ENCODE measurements around the gene PDCD1. TPM values are rescaled to one million over a fixed set of nuclear protein-coding genes. Genes with fewer than 3 reads are reported as not detected.

The PDCD1 gene
- total and polyA plus RNA-seq, 2 of the 13 experiments (the other 11 are each of a cell fraction or from before 2014, with no cell fraction given), result 0.04 TPM; not detected in 1

DNA sequence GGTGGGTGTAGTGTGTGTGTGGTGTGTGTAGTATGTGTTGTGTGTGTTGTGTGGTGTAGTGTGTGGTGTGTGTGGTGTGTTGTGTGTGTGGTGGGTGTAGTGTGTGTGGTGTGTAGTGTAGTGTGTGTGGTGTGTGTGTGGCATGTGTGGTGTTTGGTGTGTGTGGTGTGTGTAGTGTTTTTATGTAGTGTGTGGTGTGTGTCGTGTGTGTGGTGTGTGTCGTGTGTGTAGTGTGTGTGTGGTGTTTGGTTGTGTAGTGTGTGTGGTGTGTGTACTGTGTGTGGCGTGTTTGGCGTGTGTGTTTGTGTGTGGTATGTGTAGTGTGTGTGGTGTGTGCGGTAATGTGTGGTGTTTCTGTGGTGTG lies 6.1 kb upstream of the PDCD1 start (continued):
- TF ChIP-seq, protein P1, sequence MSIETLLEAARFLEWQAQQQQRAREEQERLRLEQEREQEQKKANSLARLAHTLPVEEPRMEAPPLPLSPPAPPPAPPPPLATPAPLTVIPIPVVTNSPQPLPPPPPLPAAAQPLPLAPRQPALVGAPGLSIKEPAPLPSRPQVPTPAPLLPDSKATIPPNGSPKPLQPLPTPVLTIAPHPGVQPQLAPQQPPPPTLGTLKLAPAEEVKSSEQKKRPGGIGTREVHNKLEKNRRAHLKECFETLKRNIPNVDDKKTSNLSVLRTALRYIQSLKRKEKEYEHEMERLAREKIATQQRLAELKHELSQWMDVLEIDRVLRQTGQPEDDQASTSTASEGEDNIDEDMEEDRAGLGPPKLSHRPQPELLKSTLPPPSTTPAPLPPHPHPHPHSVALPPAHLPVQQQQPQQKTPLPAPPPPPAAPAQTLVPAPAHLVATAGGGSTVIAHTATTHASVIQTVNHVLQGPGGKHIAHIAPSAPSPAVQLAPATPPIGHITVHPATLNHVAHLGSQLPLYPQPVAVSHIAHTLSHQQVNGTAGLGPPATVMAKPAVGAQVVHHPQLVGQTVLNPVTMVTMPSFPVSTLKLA (IDR thresholded peaks at IDR 0.05), result no peak
- TF ChIP-seq, protein P2, sequence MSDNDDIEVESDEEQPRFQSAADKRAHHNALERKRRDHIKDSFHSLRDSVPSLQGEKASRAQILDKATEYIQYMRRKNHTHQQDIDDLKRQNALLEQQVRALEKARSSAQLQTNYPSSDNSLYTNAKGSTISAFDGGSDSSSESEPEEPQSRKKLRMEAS (IDR thresholded peaks at IDR 0.05), result no peak
- TF ChIP-seq, protein P3, sequence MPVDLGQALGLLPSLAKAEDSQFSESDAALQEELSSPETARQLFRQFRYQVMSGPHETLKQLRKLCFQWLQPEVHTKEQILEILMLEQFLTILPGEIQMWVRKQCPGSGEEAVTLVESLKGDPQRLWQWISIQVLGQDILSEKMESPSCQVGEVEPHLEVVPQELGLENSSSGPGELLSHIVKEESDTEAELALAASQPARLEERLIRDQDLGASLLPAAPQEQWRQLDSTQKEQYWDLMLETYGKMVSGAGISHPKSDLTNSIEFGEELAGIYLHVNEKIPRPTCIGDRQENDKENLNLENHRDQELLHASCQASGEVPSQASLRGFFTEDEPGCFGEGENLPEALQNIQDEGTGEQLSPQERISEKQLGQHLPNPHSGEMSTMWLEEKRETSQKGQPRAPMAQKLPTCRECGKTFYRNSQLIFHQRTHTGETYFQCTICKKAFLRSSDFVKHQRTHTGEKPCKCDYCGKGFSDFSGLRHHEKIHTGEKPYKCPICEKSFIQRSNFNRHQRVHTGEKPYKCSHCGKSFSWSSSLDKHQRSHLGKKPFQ (CRISPR knock-in tag; IDR thresholded peaks at IDR 0.05; ENCODE audit: insufficient replicate concordance), result no peak
- TF ChIP-seq MAF1 (CRISPR knock-in tag; IDR thresholded peaks at IDR 0.05; ENCODE audit: borderline replicate concordance), result no peak
- TF ChIP-seq ZNF530 (CRISPR knock-in tag; IDR thresholded peaks at IDR 0.05; ENCODE audit: low read depth), result no peak
- TF ChIP-seq, protein P4, sequence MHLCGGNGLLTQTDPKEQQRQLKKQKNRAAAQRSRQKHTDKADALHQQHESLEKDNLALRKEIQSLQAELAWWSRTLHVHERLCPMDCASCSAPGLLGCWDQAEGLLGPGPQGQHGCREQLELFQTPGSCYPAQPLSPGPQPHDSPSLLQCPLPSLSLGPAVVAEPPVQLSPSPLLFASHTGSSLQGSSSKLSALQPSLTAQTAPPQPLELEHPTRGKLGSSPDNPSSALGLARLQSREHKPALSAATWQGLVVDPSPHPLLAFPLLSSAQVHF (CRISPR knock-in tag; IDR thresholded peaks at IDR 0.05), result 0 out of 2 replicates have a peak, but pooled peaks have one; percentile 30
- TF ChIP-seq, protein P5, sequence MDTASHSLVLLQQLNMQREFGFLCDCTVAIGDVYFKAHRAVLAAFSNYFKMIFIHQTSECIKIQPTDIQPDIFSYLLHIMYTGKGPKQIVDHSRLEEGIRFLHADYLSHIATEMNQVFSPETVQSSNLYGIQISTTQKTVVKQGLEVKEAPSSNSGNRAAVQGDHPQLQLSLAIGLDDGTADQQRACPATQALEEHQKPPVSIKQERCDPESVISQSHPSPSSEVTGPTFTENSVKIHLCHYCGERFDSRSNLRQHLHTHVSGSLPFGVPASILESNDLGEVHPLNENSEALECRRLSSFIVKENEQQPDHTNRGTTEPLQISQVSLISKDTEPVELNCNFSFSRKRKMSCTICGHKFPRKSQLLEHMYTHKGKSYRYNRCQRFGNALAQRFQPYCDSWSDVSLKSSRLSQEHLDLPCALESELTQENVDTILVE (CRISPR knock-in tag; IDR thresholded peaks at IDR 0.05), result no peak
- 0 out of 2 replicates have a peak, but pooled peaks have one; percentile 32 for TF ChIP-seq MZF1 (CRISPR knock-in tag; IDR thresholded peaks at IDR 0.05; ENCODE audit: borderline replicate concordance)
